Esophagus muscularis mucosa (tissue), 4 donors: Measurements from ENCODE around the gene RABEP2. TPM values are rescaled to one million over a fixed set of nuclear protein-coding genes. Genes with fewer than 3 reads are reported as not detected.

Source experiments
- DNase-seq: peaks from one replicate; pipeline ENCODE4 v3.0.0-alpha.2; 2017; ENCODE audit errors: extremely low spot score
- H3K27ac ChIP-seq, 4 donors: fragments of 200-600 bp; sonication (generic); replicated peaks in 1 of 4; 1 replicate in 3 of 4; 2 replicates in 1 of 4; pipeline ENCODE4 v1.5.1; 2016 to 2019; ENCODE audit warnings: mild to moderate bottlenecking in 1 of 4
- H3K27me3 ChIP-seq, 4 donors: fragments of 200-600 bp; sonication (generic); one replicate each; pipeline versions ENCODE4 v1.5.1 to v1.6.0; 2016 to 2019
- H3K36me3 ChIP-seq, 4 donors: fragments of 200-600 bp; sonication (generic); one replicate each; pipeline ENCODE4 v1.5.1; 2016 to 2019
- H3K4me1 ChIP-seq, 4 donors: fragments of 200-600 bp; sonication (generic); one replicate each; pipeline ENCODE4 v1.5.1; 2016 to 2019
- H3K4me3 ChIP-seq, 4 donors: fragments of 200-600 bp; sonication (generic); 1 replicate in 2 of 4; 2 replicates in 2 of 4; pipeline ENCODE4 v1.5.1; 2016 to 2019; ENCODE audit warnings: mild to moderate bottlenecking in 4 of 4, moderate library complexity in 1 of 4
- H3K9me3 ChIP-seq, 4 donors: fragments of 200-600 bp; sonication (generic); 1 replicate in 3 of 4; 2 replicates in 1 of 4; pipeline ENCODE4 v1.5.1; 2016 to 2019
- CTCF ChIP-seq, 3 experiments: fragments of 200-600 bp in 2 of 3; fragments of 450-650 bp in 1 of 3; sonication (generic) in 2 of 3; IDR thresholded peaks; one replicate each; pipeline ENCODE4 v1.5.1; 2017 to 2019; ENCODE audit warnings: antibody characterized with exemption in 3 of 3, mild to moderate bottlenecking in 2 of 3, moderate library complexity in 1 of 3
- EP300 ChIP-seq: sonication (generic); formaldehyde crosslinking; IDR thresholded peaks from one replicate; pipeline ENCODE4 v1.6.1; 2017; ENCODE audit warnings: antibody characterized with exemption
- POLR2A ChIP-seq: fragments of 450-650 bp; IDR thresholded peaks from one replicate; pipeline ENCODE4 v1.6.1; 2017; ENCODE audit warnings: antibody characterized with exemption, moderate library complexity, mild to moderate bottlenecking, low read depth
- POLR2AphosphoS5 ChIP-seq, 2 donors: sonication (generic); formaldehyde crosslinking; IDR thresholded peaks; one replicate each; pipeline ENCODE4 v1.6.1; 2017; ENCODE audit warnings: antibody characterized with exemption in 2 of 2
- WGBS: methylation state at CpG from one replicate; pipeline ENCODE4 v1.1.5; 2018; 5-methylcytosine and 5-hydroxymethylcytosine counted together
- intact Hi-C: fragments of 100-400 bp; cut with DNase I; formaldehyde crosslinking; loops from one replicate; pipeline ENCODE4 v1.15.1; 2023
- total RNA-seq, 4 donors: library from RNA; depleted of rRNA; stranded (reverse); fragments of >200 nt; gene quantifications; one replicate each; pipeline versions ENCODE4 v1.1.0 to v1.2.1, GENCODE V29; 2016

Gene RABEP2
- total RNA-seq, 4 donors from 2014 or later, result 15.0 to 27.2 (median 16.7) TPM

- no peak for TF ChIP-seq CTCF (IDR thresholded peaks at IDR 0.05)
- Histone ChIP-seq H3K27ac (no peak overlapping the region), H3K4me3 (no peak overlapping the region), H3K36me3 (no peaks in the 10 kb centered on the region), H3K4me1 (peaks cover 0 to 13% (median 11%) of the 10 kb centered on the region in 4 donors), H3K9me3 (no peaks in the 10 kb centered on the region), H3K27me3 (peaks cover 0 to 10% (median 0%) of the 10 kb centered on the region in 4 donors)
- intact Hi-C loops, result no loop called here
- no peak for DNase-seq
- WGBS, result 88% methylated on average over 19 of the region's 20 CpGs
Observed at GRCh38 chr16:28932339-28933141, 7.5 kb upstream of the RABEP2 start.

GRCh38 chr16:28931801-28932225 lies 6.8 kb upstream of the RABEP2 start, which contains the start of gene CD19:
Gene CD19, plus strand, starts transcription at chr16:28931971. Its CDS starts 30 bp downstream, at chr16:28932001.
- no peaks in the 10 kb centered on the region for H3K9me3 ChIP-seq
- no peak for DNase-seq
- peaks cover 0 to 12% (median 10%) of the 10 kb centered on the region in 4 donors for H3K4me1 ChIP-seq
- 93% methylated on average over 6 of the region's 10 CpGs for WGBS
- no peaks in the 10 kb centered on the region for H3K36me3 ChIP-seq
- intact Hi-C loops, result no loop called here
- TF ChIP-seq POLR2AphosphoS5 (IDR thresholded peaks at IDR 0.05) (no peak), CTCF (IDR thresholded peaks at IDR 0.05) (no peak), EP300 (no peak), POLR2A (no peak)
- peaks cover 0 to 6% (median 0%) of the 10 kb centered on the region in 4 donors for H3K27me3 ChIP-seq
- no peak within 1 kb of the TSS for H3K4me3 ChIP-seq
- H3K27ac ChIP-seq, result no peak within 1 kb of the TSS

DNA sequence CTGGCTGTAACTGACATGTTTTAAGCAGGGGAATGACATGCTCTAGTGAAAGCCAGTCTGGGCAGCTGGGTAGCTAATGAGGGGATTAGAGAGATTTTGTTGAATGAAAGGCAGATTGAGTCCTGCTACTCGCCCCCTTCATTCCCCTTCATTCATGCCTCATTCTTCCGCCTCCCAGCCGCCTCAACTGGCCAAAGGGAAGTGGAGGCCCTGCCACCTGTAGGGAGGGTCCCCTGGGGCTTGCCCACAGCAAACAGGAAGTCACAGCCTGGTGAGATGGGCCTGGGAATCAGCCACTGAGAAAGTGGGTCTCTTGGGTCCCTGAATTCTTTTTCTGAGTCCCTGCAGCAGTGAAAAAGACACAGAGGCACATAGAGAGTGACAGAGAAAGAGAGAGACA lies 5.6 kb upstream of the RABEP2 start:
- TF ChIP-seq EP300 (no peak), POLR2AphosphoS5 (IDR thresholded peaks at IDR 0.05) (no peak), POLR2A (no peak), CTCF (IDR thresholded peaks at IDR 0.05) (no peak)
- WGBS, result 70% methylated on average over 3 of the region's 3 CpGs
- Histone ChIP-seq H3K9me3 (no peaks in the 10 kb centered on the region), H3K4me3 (no peak overlapping the region), H3K27ac (no peak overlapping the region), H3K4me1 (peaks cover 0 to 5% (median 5%) of the 10 kb centered on the region in 4 donors), H3K27me3 (no peaks in the 10 kb centered on the region), H3K36me3 (no peaks in the 10 kb centered on the region)
- DNase-seq, result no peak
- intact Hi-C loops, result no loop called here

DNA sequence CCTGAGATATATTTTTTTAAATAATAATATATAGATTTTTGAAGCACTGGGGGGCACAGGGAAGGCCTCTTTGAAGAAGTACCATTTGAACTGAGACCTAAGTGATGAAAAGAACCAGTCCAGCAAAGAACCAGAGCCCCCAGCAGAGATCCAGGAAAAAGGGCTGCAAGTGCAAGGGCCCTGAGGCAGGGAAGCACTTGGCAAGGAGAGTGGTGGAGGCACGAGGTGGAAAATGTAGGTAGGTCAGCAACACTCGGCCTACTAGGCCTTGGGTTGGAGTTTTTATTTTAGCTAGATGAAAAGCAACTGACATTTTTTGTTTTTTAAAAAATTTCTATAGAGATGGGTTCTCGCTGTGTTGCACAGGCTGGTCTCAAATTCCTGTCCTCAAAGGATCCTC lies 5.2 kb upstream of the RABEP2 start:
- Histone ChIP-seq H3K9me3 (no peaks in the 10 kb centered on the region), H3K4me1 (peaks cover 0 to 6% (median 5%) of the 10 kb centered on the region in 4 donors), H3K27me3 (no peaks in the 10 kb centered on the region), H3K27ac (no peak overlapping the region), H3K4me3 (no peak overlapping the region), H3K36me3 (no peaks in the 10 kb centered on the region)
- TF ChIP-seq CTCF (IDR thresholded peaks at IDR 0.05) (no peak), POLR2AphosphoS5 (IDR thresholded peaks at IDR 0.05) (no peak), EP300 (no peak), POLR2A (no peak)
- no peak for DNase-seq
- intact Hi-C loops, result no loop called here
- WGBS, result 88% methylated on average over 3 of the region's 3 CpGs
